GM08714 (cell line): Measurements from ENCODE around the gene FAM98B.

Experiments used
- H3K4me3 ChIP-seq: fragments of 200-500 bp; sonication (Bioruptor generic); 2 replicates; pipeline ENCODE4 v1.5.1; 2014; ENCODE audit warnings: mild to moderate bottlenecking, low read length, inconsistent platforms
- ZNF274 ChIP-seq: IDR thresholded peaks from 2 replicates; pipeline ENCODE4 v1.6.1; 2012; ENCODE audit warnings: mild to moderate bottlenecking, low read depth, low read length

The FAM98B gene

GRCh38 chr15:38533926-38534325, 80.0 kb downstream of the FAM98B start:
- H3K4me3 ChIP-seq = no peak overlapping the region
- TF ChIP-seq ZNF274 = no peak

DNA sequence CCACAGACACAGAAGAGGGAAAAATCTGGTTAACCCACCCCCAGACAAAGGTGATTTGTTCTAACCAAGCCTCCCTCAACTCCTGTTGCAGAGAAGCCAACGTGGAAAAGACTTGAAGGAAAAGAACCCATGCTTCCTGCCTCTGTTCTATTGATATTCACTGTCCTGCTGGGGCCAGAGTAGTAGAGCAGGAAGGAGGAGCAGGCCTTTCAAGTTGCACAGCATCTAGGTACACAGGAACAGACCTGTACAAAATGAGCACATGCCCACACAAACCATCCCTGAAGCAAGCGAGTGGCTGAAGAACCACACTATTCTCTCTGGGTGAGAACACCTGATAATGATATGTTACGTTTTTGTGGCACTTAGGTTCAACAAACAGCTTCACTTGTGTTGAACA, 80.8 kb downstream of the FAM98B start:
- H3K4me3 ChIP-seq = no peak overlapping the region
- no peak for TF ChIP-seq ZNF274

DNA sequence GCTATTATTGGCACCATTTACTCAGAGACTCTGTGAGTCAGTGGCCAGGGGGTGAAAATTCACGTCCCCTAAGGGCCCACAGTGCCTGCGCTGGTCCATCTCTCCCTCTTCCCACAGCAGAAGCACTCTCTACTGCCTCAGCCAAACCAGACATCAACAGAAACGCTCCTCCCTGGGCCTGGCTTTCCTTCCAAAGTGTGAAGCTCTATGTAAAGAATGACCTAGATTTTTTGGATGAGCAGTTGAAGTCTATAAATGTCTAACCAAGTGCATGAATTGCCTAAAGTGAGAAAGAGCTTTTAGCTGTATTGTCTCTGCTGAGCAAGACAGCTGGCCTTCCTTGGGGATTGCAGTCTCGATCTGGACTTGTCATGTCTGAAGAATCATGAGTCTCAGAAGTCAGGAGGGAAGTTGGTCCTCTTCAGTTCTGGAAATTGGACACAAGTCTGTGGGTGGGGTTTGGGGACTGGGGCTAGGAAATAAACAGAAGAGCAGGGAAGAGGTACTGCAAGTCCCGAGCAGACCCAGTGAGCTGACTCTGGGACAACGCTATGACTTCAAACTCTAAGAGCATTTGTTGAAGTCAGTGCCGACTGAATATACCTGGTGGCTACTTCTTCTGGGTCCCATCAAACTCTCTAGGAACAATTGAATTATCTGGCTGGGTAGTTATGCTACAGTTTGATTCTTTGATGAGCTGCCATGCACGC, 81.7 kb downstream of the FAM98B start:
- no peak overlapping the region for H3K4me3 ChIP-seq
- TF ChIP-seq ZNF274 = no peak

GRCh38 chr15:38536201-38536676, 82.3 kb downstream of the FAM98B start:
- TF ChIP-seq ZNF274 = no peak
- H3K4me3 ChIP-seq = no peak overlapping the region
